ENCODE measurements around the gene CHST11. TPM values are rescaled to one million over a fixed set of nuclear protein-coding genes. Genes with fewer than 3 reads are reported as not detected.

Gene CHST11
- total RNA-seq, 1 donor from 2014 or later, result 7.7 TPM

- Histone ChIP-seq H3K4me1 (no peaks in the 10 kb centered on the region), H4K20me1 (ENCODE audit: low read depth) (peaks cover 5% of the 10 kb centered on the region), H3K4me2 (no peak overlapping the region), H3K36me3 (no peaks in the 10 kb centered on the region), H2AFZ (replicated peaks) (no peak overlapping the region), H3F3A (ENCODE audit: low read depth) (no peaks in the 10 kb centered on the region), H3K79me2 (ENCODE audit: low read depth) (no peaks in the 10 kb centered on the region), H3K27me3 (no peaks in the 10 kb centered on the region), H3K9ac (no peak overlapping the region), H3K27ac (no peak overlapping the region), H3K9me3 (ENCODE audit: low read depth) (no peaks in the 10 kb centered on the region), H3K4me3 (no peak overlapping the region)
- H3K9me3 Mint-ChIP-seq, result peaks cover 8% of the 10 kb centered on the region
- peaks cover 26% of the 10 kb centered on the region for H3K36me3 Mint-ChIP-seq
- H3K4me1 Mint-ChIP-seq, result peaks cover 18% of the 10 kb centered on the region
- TF ChIP-seq EZH2 (IDR thresholded peaks at IDR 0.05), result no peak
- TF ChIP-seq EZH2phosphoT487 (IDR thresholded peaks at IDR 0.05), result no peak
- no peak for TF ChIP-seq CTCF (IDR thresholded peaks at IDR 0.05)
- no peak for DNase-seq (ENCODE audit: low spot score)
- H3K27ac Mint-ChIP-seq, result no peak overlapping the region
- no peak overlapping the region for H3K4me3 Mint-ChIP-seq
- H3K27me3 Mint-ChIP-seq (ENCODE audit: insufficient read depth, low read depth), result peaks cover 2% of the 10 kb centered on the region
Measured at GRCh38 chr12:104482113-104482512, 25.4 kb downstream of the CHST11 start.

- DNase-seq (ENCODE audit: low spot score), result no peak
- Histone ChIP-seq H3K9ac (no peak overlapping the region), H3F3A (ENCODE audit: low read depth) (no peaks in the 10 kb centered on the region), H2AFZ (replicated peaks) (no peak overlapping the region), H3K79me2 (ENCODE audit: low read depth) (no peaks in the 10 kb centered on the region), H4K20me1 (ENCODE audit: low read depth) (peaks cover 5% of the 10 kb centered on the region), H3K4me2 (no peak overlapping the region), H3K36me3 (no peaks in the 10 kb centered on the region), H3K27me3 (no peaks in the 10 kb centered on the region), H3K4me3 (no peak overlapping the region), H3K9me3 (ENCODE audit: low read depth) (no peaks in the 10 kb centered on the region), H3K4me1 (no peaks in the 10 kb centered on the region), H3K27ac (no peak overlapping the region)
- Mint-ChIP-seq H3K4me1 (peaks cover 18% of the 10 kb centered on the region), H3K4me3 (no peak overlapping the region), H3K36me3 (peaks cover 24% of the 10 kb centered on the region), H3K27ac (no peak overlapping the region), H3K27me3 (ENCODE audit: insufficient read depth, low read depth) (peaks cover 2% of the 10 kb centered on the region), H3K9me3 (peaks cover 5% of the 10 kb centered on the region)
- TF ChIP-seq EZH2phosphoT487 (IDR thresholded peaks at IDR 0.05) (no peak), EZH2 (IDR thresholded peaks at IDR 0.05) (no peak), CTCF (IDR thresholded peaks at IDR 0.05) (no peak)
Measured at GRCh38 chr12:104482748-104483147, 26.0 kb downstream of the CHST11 start.

- no peak overlapping the region for H3K4me2 ChIP-seq
- Mint-ChIP-seq H3K27ac (no peak overlapping the region), H3K9me3 (peaks cover 3% of the 10 kb centered on the region), H3K4me1 (peaks cover 18% of the 10 kb centered on the region), H3K27me3 (ENCODE audit: insufficient read depth, low read depth) (peaks cover 2% of the 10 kb centered on the region), H3K36me3 (peaks cover 23% of the 10 kb centered on the region), H3K4me3 (no peak overlapping the region)
- no peak overlapping the region for H3K27ac ChIP-seq
- no peak overlapping the region for H2AFZ ChIP-seq (replicated peaks)
- H3K4me1 ChIP-seq, result no peaks in the 10 kb centered on the region
- no peaks in the 10 kb centered on the region for H3F3A ChIP-seq (ENCODE audit: low read depth)
- peaks cover 5% of the 10 kb centered on the region for H4K20me1 ChIP-seq (ENCODE audit: low read depth)
- H3K9me3 ChIP-seq (ENCODE audit: low read depth), result no peaks in the 10 kb centered on the region
- H3K27me3 ChIP-seq, result no peaks in the 10 kb centered on the region
- no peak overlapping the region for H3K9ac ChIP-seq
- TF ChIP-seq EZH2phosphoT487 (IDR thresholded peaks at IDR 0.05) (no peak), CTCF (IDR thresholded peaks at IDR 0.05) (no peak), EZH2 (IDR thresholded peaks at IDR 0.05) (no peak)
- H3K4me3 ChIP-seq, result no peak overlapping the region
- no peaks in the 10 kb centered on the region for H3K79me2 ChIP-seq (ENCODE audit: low read depth)
- H3K36me3 ChIP-seq, result no peaks in the 10 kb centered on the region
- no peak for DNase-seq (ENCODE audit: low spot score)
Measured at GRCh38 chr12:104484079-104484478, 27.3 kb downstream of the CHST11 start.

Data from neural progenitor cell (in vitro differentiated cells).